Stimulated activated CD4-positive, alpha-beta T cell treated with anti-CD3 and anti-CD28 coated beads, Interleukin-15, amount 100 ng/mL, for 1 hour (primary cell): ENCODE measurements around the gene COQ10A.
"Not testable (repeated sequence)": the region's sequence is repeated elsewhere in the genome, so short reads cannot be mapped to it uniquely, and the experiment has no call there.

Experiments
- DNase-seq, 2 donors: peaks; one replicate each; pipeline ENCODE4 v3.0.0-alpha.2; 2020; ENCODE audit warnings: low read depth in 1 of 2, low spot score in 1 of 2

COQ10A gene

GRCh38 chr12:56242986-56243385 is 23.8 kb upstream of the COQ10A start:
- DNase-seq, result no peak

- DNase-seq, result no peak
Observed at GRCh38 chr12:56243731-56244181, 23.0 kb upstream of the COQ10A start.

- no peak for DNase-seq
Observed at GRCh38 chr12:56244494-56244893, 22.2 kb upstream of the COQ10A start.

GRCh38 chr12:56247923-56248322 is 18.8 kb upstream of the COQ10A start:
- DNase-seq, result no peak

GRCh38 chr12:56248711-56249110 is 18.0 kb upstream of the COQ10A start:
- DNase-seq, result no peak

- no peak for DNase-seq
Observed at GRCh38 chr12:56252649-56253048, 14.1 kb upstream of the COQ10A start.

- no peak for DNase-seq
Observed at GRCh38 chr12:56253091-56253490, 13.7 kb upstream of the COQ10A start.

- no peak for DNase-seq
Observed at GRCh38 chr12:56255671-56256070, 11.1 kb upstream of the COQ10A start.

GRCh38 chr12:56256326-56256960 is 10.3 kb upstream of the COQ10A start:
- DNase-seq, result no peak

- no peak for DNase-seq
Observed at GRCh38 chr12:56257071-56257470, 9.7 kb upstream of the COQ10A start.

GRCh38 chr12:56257491-56258067 is 9.2 kb upstream of the COQ10A start:
- DNase-seq, result no peak

GRCh38 chr12:56258068-56258819 is 8.5 kb upstream of the COQ10A start, which contains the start of gene ANKRD52:
TSS of gene ANKRD52 (minus strand) at chr12:56258384. CDS start at chr12:56258269, 115 bp downstream.
- DNase-seq, result peak; percentile 64 to 78

- no peak for DNase-seq
Observed at GRCh38 chr12:56258820-56259183, 7.9 kb upstream of the COQ10A start.

GRCh38 chr12:56260380-56260779 is 6.4 kb upstream of the COQ10A start:
- DNase-seq, result no peak

- no peak for DNase-seq
Observed at GRCh38 chr12:56260921-56261320, 5.8 kb upstream of the COQ10A start.

GRCh38 chr12:56261503-56262232 is 5.1 kb upstream of the COQ10A start:
- no peak for DNase-seq

GRCh38 chr12:56262955-56263354 is 3.8 kb upstream of the COQ10A start:
- DNase-seq, result not testable (repeated sequence)

GRCh38 chr12:56266068-56266692 is 562 bp upstream of the COQ10A start:
- DNase-seq, result not testable (repeated sequence)

- no peak for DNase-seq
Observed at GRCh38 chr12:56267443-56268071, 815 bp downstream of the COQ10A start.

GRCh38 chr12:56271031-56271430 is 4.3 kb downstream of the COQ10A start:
- no peak for DNase-seq

- DNase-seq, result not testable (repeated sequence)
Observed at GRCh38 chr12:56272468-56272867, 5.7 kb downstream of the COQ10A start.
